ENCODE measurements around the gene ZNF326. TPM values are rescaled to one million over a fixed set of nuclear protein-coding genes. Genes with fewer than 3 reads are reported as not detected.

Gene ZNF326
- total and polyA plus RNA-seq, 10 of the 15 experiments (the other 5 are each of a cell fraction or from before 2014, with no cell fraction given): 7.1 to 29.4 (median 21.9) TPM

DNA sequence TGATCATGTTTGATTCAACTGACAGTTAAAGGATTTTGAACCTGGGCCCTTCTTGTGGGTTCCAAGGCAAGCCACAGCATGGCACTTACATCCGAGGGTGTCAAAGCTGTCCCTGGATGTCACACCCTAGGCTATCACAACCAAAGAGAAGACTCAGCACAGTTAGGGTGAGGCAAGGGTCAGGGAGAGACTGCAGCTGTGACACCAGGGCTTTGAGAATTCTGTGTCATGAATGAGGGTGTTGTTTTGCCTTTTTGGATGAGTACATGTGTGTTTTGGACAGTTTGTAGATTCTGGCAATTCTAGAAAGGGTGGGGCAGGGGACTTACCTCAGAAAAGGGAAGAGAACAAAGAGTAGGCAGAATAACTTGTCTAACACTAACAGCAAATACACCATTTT is 37.8 kb upstream of the ZNF326 start:
- peaks cover 23% of the 10 kb centered on the region for H3K4me1 ChIP-seq (ENCODE audit: control insufficient read depth, insufficient read depth, low read length)
- WGBS (ENCODE audit: insufficient coverage, insufficient replicate concordance, low lambda C conversion rate, missing lambda C conversion rate): 0% methylated on average over 1 of the region's 1 CpG
- CTCF ChIA-PET: interaction anchor here (1.1 kb wide), 1 partner anchor 21 kb away, joined by 5 read pairs; no protein-coding TSS in a partner anchor
- POLR2A ChIA-PET: interaction anchor here (0.6 to 0.7 kb wide), 2 partner anchors 8 to 13 kb away, joined by 8 to 11 read pairs; no protein-coding TSS in a partner anchor
- no peak overlapping the region for H3K9ac ChIP-seq (ENCODE audit: control insufficient read depth, insufficient read depth, low read length)
- RAD21 ChIA-PET (ENCODE audit: unreplicated experiment): no interaction called here
- no peaks in the 10 kb centered on the region for H3K27me3 ChIP-seq (replicated peaks in 1 of 2; ENCODE audit: control insufficient read depth in 2 of 2, insufficient read depth in 2 of 2, low read length in 1 of 2)
- H4K20me1 ChIP-seq (ENCODE audit: control insufficient read depth, insufficient read depth): no peaks in the 10 kb centered on the region
- no peaks in the 10 kb centered on the region for H3K79me2 ChIP-seq (ENCODE audit: control insufficient read depth, insufficient read depth, low read length)
- FAIRE-seq: no peak
- 0 out of 3 replicates have a peak, but pooled peaks have one; percentile 9 for ATAC-seq
- H2AFZ ChIP-seq (ENCODE audit: control insufficient read depth, low read depth, low read length): peak overlapping the region; percentile 50
- H3K36me3 ChIP-seq (ENCODE audit: control insufficient read depth in 2 of 2, insufficient read depth in 2 of 2, low read length in 1 of 2): no peaks in the 10 kb centered on the region
- no peak overlapping the region for H3K27ac ChIP-seq (ENCODE audit: control insufficient read depth, insufficient read depth)
- intact Hi-C loops (cut with micrococcal nuclease; ENCODE audit: unreplicated experiment) (no loop called here), in situ Hi-C loops (cut with MboI) (no loop called here)
- SMC1A ChIA-PET (ENCODE audit: uncharacterized antibody, unreplicated experiment): interaction anchor here (0.9 to 2.7 kb wide), 8 partner anchors 10 to 176 kb away, joined by 3 to 9 read pairs (median 3); no protein-coding TSS in a partner anchor
- H3K4me3 ChIP-seq: no peak overlapping the region; the same call in 1 of the 2 replicates
- peaks cover 4% of the 10 kb centered on the region; the same call in 2 of the 3 replicates for H3K9me3 ChIP-seq (replicated peaks; ENCODE audit: control insufficient read depth, insufficient read depth, low read length)
- DNase-seq (ENCODE audit: low read depth, low spot score): no peak
- H3K4me2 ChIP-seq (ENCODE audit: control insufficient read depth, insufficient read depth): peak overlapping the region; percentile 66
- TF ChIP-seq NR2F1 (conservative IDR thresholded peaks at IDR 0.05): peak; percentile 44; the same call in 1 of the 2 replicates
- TF ChIP-seq DPF2 (IDR thresholded peaks at IDR 0.05): no peak
- no TSS peak for BruUV-seq (replicated peaks)

DNA sequence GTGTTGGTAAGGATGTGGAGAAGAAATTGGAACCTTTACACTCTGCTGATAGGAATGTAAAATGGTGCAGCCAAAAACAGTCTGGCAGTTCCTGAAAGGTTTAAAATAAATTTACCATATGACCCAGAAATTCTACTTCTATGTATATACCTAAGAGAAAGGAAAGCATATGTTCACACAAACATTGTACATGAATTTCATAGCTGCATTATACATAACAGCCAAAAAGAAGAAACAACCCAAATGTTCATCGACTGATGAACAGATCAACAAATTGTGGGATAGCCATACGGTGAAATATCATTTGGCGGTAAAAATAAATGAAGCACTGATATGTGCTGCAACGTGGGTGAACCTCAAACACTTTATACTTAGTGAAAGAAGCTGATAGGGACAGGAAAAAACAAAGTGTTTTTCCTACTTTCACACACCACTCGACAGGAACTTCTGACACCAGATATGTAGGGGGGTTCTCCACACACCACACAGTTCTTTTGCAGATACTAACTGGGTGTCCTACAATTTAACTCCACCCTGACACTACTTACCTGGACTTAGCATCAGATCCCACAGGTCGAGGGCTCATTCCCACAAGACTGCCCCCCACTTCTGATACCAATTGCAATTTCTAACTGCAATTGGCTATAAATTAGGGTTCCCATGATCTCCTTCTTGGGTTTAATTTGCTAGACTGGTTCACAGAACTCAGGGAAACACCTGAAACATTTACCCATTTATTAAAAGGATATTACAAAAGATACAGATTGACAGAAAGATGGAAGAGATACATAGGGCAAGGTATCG is 35.9 kb upstream of the ZNF326 start:
- no TSS peak for BruUV-seq (replicated peaks)
- no peak overlapping the region for H3K4me2 ChIP-seq (ENCODE audit: control insufficient read depth, insufficient read depth)
- CTCF ChIA-PET: interaction anchor here (1.0 to 1.3 kb wide), 2 partner anchors 12 to 27 kb away, joined by 3 to 4 read pairs; no protein-coding TSS in a partner anchor
- H3K9ac ChIP-seq (ENCODE audit: control insufficient read depth, insufficient read depth, low read length): no peak overlapping the region
- no peak for DNase-seq (ENCODE audit: low read depth, low spot score)
- H3K9me3 ChIP-seq (replicated peaks; ENCODE audit: control insufficient read depth, insufficient read depth, low read length): peaks cover 4% of the 10 kb centered on the region; the same call in 2 of the 3 replicates
- ATAC-seq: no peak
- no peaks in the 10 kb centered on the region for H3K36me3 ChIP-seq (ENCODE audit: control insufficient read depth in 2 of 2, insufficient read depth in 2 of 2, low read length in 1 of 2)
- intact Hi-C loops (cut with micrococcal nuclease; ENCODE audit: unreplicated experiment) (no loop called here), in situ Hi-C loops (cut with MboI) (no loop called here)
- no peak overlapping the region for H3K4me3 ChIP-seq
- POLR2A ChIA-PET: interaction anchor here (0.6 kb wide), 1 partner anchor 113 kb away, joined by 3 read pairs; no protein-coding TSS in a partner anchor
- H3K4me1 ChIP-seq (ENCODE audit: control insufficient read depth, insufficient read depth, low read length): peaks cover 10% of the 10 kb centered on the region
- SMC1A ChIA-PET (ENCODE audit: uncharacterized antibody, unreplicated experiment): no interaction called here
- no peak overlapping the region for H3K27ac ChIP-seq (ENCODE audit: control insufficient read depth, insufficient read depth)
- WGBS (ENCODE audit: insufficient coverage, insufficient replicate concordance, low lambda C conversion rate, missing lambda C conversion rate): 46% methylated on average over 7 of the region's 7 CpGs
- FAIRE-seq: no peak
- no peaks in the 10 kb centered on the region for H3K27me3 ChIP-seq (replicated peaks in 1 of 2; ENCODE audit: control insufficient read depth in 2 of 2, insufficient read depth in 2 of 2, low read length in 1 of 2)
- no peak overlapping the region for H2AFZ ChIP-seq (ENCODE audit: control insufficient read depth, low read depth, low read length)
- RAD21 ChIA-PET (ENCODE audit: unreplicated experiment): no interaction called here
- H4K20me1 ChIP-seq (ENCODE audit: control insufficient read depth, insufficient read depth): no peaks in the 10 kb centered on the region
- H3K79me2 ChIP-seq (ENCODE audit: control insufficient read depth, insufficient read depth, low read length): no peaks in the 10 kb centered on the region
- TF ChIP-seq SIN3A (IDR thresholded peaks at IDR 0.05; ENCODE audit: low read depth, low read length) (no peak), E4F1 (IDR thresholded peaks at IDR 0.05; ENCODE audit: borderline replicate concordance, partially characterized antibody) (no peak), RUNX3 (IDR thresholded peaks at IDR 0.05; ENCODE audit: low read length) (no peak), HDAC2 (IDR thresholded peaks at IDR 0.05) (no peak), ZNF274 (IDR thresholded peaks at IDR 0.05; ENCODE audit: insufficient read depth, insufficient read length) (no peak), PKNOX1 (IDR thresholded peaks at IDR 0.05) (no peak)
